Measurements from ENCODE around the gene CDH10. TPM values are rescaled to one million over a fixed set of nuclear protein-coding genes. Genes with fewer than 3 reads are reported as not detected.

Gene CDH10
- total and polyA plus RNA-seq, 7 donors = under 0.01 to 0.54 (median 0.24) TPM; not detected in 3

DNA sequence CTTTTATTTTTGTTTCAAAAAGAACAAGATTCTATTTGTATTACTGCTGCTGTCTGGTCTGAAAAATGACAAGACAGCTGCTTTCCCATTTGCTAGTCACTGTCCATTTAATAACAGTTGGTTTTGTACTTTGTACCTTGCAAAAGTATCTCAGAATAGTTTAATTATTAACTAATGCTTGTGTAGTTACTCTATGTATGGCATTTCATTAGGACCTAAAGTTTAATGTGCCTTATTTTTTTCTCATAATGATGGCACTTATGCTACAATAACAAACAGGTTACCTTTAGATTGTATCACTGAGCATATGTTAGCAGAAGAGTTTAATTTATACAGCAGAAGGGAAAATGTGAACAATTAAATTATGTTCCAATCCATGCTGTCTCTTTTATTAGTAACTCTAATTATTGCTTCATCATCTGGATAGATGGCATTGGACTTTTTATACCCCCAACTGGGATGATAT, 134.2 kb downstream of the CDH10 start:
- intact Hi-C loops (cut with DNase I) = no loop called here
- no peaks in the 10 kb centered on the region for H3K9me3 ChIP-seq
- no peak for DNase-seq
- H3K27ac ChIP-seq = no peak overlapping the region
- no peaks in the 10 kb centered on the region for H3K27me3 ChIP-seq
- no peak overlapping the region for H3K4me3 ChIP-seq
- no peaks in the 10 kb centered on the region for H3K36me3 ChIP-seq
- TF ChIP-seq POLR2AphosphoS5 (IDR thresholded peaks at IDR 0.05) = no peak
- TF ChIP-seq POLR2A (IDR thresholded peaks at IDR 0.05) = no peak
- TF ChIP-seq EP300 (IDR thresholded peaks at IDR 0.05) = no peak
- TF ChIP-seq, protein P1, sequence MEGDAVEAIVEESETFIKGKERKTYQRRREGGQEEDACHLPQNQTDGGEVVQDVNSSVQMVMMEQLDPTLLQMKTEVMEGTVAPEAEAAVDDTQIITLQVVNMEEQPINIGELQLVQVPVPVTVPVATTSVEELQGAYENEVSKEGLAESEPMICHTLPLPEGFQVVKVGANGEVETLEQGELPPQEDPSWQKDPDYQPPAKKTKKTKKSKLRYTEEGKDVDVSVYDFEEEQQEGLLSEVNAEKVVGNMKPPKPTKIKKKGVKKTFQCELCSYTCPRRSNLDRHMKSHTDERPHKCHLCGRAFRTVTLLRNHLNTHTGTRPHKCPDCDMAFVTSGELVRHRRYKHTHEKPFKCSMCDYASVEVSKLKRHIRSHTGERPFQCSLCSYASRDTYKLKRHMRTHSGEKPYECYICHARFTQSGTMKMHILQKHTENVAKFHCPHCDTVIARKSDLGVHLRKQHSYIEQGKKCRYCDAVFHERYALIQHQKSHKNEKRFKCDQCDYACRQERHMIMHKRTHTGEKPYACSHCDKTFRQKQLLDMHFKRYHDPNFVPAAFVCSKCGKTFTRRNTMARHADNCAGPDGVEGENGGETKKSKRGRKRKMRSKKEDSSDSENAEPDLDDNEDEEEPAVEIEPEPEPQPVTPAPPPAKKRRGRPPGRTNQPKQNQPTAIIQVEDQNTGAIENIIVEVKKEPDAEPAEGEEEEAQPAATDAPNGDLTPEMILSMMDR (IDR thresholded peaks at IDR 0.05) = no peak
- H3K4me1 ChIP-seq = no peaks in the 10 kb centered on the region

GRCh38 chr5:24509943-24510342, 134.8 kb downstream of the CDH10 start:
- 73 to 76% methylated on average over 3 of the region's 3 CpGs for WGBS, 2 donors
- H3K9me3 ChIP-seq = no peaks in the 10 kb centered on the region

DNA sequence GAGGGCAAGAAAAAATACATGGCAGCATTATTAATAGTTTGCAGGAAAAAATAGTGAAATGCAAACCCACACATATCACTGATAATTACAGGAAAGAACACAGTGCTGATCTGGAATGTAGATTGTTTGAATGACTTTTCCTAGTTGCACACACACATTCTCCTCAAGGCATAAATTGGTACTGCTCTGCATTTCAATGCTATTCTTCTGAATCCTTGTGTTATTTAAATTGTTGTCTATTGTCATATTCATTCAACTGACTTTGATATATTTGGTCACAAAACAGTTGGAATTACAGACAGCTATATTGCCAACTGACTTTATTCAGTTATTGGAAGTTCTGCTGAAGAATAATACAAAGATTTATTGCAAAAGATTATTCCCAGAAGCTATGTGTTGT, 139.5 kb downstream of the CDH10 start:
- H3K4me1 ChIP-seq = no peaks in the 10 kb centered on the region
- intact Hi-C loops (cut with DNase I) = no loop called here
- no peak for TF ChIP-seq POLR2AphosphoS5 (IDR thresholded peaks at IDR 0.05)
- TF ChIP-seq, protein P1 (IDR thresholded peaks at IDR 0.05) = no peak
- no peak for TF ChIP-seq POLR2A (IDR thresholded peaks at IDR 0.05)
- no peak for TF ChIP-seq EP300 (IDR thresholded peaks at IDR 0.05)
- DNase-seq = no peak
- H3K36me3 ChIP-seq = no peaks in the 10 kb centered on the region
- H3K27ac ChIP-seq = no peak overlapping the region
- H3K4me3 ChIP-seq = no peak overlapping the region
- no peaks in the 10 kb centered on the region for H3K27me3 ChIP-seq
- H3K9me3 ChIP-seq = no peaks in the 10 kb centered on the region

More at GRCh38 chr5:24509943-24510342, 134.8 kb downstream of the CDH10 start:
- Histone ChIP-seq H3K4me1 (no peaks in the 10 kb centered on the region), H3K27ac (no peak overlapping the region), H3K4me3 (no peak overlapping the region), H3K36me3 (no peaks in the 10 kb centered on the region), H3K27me3 (no peaks in the 10 kb centered on the region)
- TF ChIP-seq POLR2AphosphoS5 (IDR thresholded peaks at IDR 0.05) (no peak), POLR2A (IDR thresholded peaks at IDR 0.05) (no peak), EP300 (IDR thresholded peaks at IDR 0.05) (no peak)
- TF ChIP-seq, protein P1 (IDR thresholded peaks at IDR 0.05) = no peak
- no peak for DNase-seq
- intact Hi-C loops (cut with DNase I) = no loop called here

DNA sequence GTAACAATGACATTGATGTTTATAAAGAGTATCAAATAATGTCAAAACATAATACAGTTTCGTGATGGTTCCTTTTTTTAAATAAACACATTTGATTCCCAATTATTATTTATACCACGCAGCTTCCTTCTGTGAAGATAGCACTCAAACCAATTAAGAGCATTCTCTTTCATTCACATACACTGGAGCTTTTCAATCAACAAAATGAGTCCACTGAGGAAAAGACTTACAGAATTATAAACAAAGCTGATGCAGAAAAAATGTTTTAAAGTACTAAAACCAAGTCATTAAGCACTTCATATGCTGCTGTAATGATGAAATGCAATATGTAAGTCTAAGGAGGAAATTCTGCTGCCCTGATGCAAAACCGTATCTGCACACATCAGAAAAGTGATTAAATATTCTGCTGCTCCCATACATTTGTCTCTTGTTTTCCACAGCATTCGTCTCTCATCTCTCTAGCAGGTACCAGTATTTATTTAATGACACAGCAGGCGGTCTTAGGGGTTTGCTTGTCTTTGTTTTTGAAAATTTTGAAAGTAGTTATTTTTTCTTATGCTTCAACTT, 147.1 kb downstream of the CDH10 start:
- Histone ChIP-seq H3K27ac (no peak overlapping the region), H3K4me3 (no peak overlapping the region), H3K4me1 (no peaks in the 10 kb centered on the region), H3K27me3 (no peaks in the 10 kb centered on the region), H3K9me3 (no peaks in the 10 kb centered on the region), H3K36me3 (no peaks in the 10 kb centered on the region)
- WGBS, 2 donors = 40 to 61% methylated on average over 5 of the region's 5 CpGs
- no peak for DNase-seq
- no peak for TF ChIP-seq EP300 (IDR thresholded peaks at IDR 0.05)
- TF ChIP-seq, protein P1 (IDR thresholded peaks at IDR 0.05) = no peak
- no peak for TF ChIP-seq POLR2A (IDR thresholded peaks at IDR 0.05)
- TF ChIP-seq POLR2AphosphoS5 (IDR thresholded peaks at IDR 0.05) = no peak
- intact Hi-C loops (cut with DNase I) = no loop called here

- DNase-seq = no peak
- TF ChIP-seq POLR2A (IDR thresholded peaks at IDR 0.05) = no peak
- no peak for TF ChIP-seq POLR2AphosphoS5 (IDR thresholded peaks at IDR 0.05)
- TF ChIP-seq, protein P1 (IDR thresholded peaks at IDR 0.05) = no peak
- TF ChIP-seq EP300 (IDR thresholded peaks at IDR 0.05) = no peak
- 64 to 65% methylated on average over 3 of the region's 3 CpGs for WGBS, 2 donors
- H3K27me3 ChIP-seq = no peaks in the 10 kb centered on the region
- intact Hi-C loops (cut with DNase I) = no loop called here
- H3K9me3 ChIP-seq = no peaks in the 10 kb centered on the region
- H3K4me3 ChIP-seq = no peak overlapping the region
- H3K27ac ChIP-seq = no peak overlapping the region
- H3K36me3 ChIP-seq = no peaks in the 10 kb centered on the region
- H3K4me1 ChIP-seq = no peaks in the 10 kb centered on the region
Measured at GRCh38 chr5:24497145-24497544, 147.6 kb downstream of the CDH10 start.

All from sigmoid colon (tissue), 7 donors.